A673 (cell line): Measurements from ENCODE around the gene TMEM81.

Experiments
- CTCF ChIP-seq: fragments of 300-800, 200-600 bp; sonication (generic); conservative IDR thresholded peaks from 2 replicates; pipeline ENCODE4 v1.5.1; 2017; ENCODE audit warnings: low read depth, mild to moderate bottlenecking, antibody characterized with exemption, low read length, moderate library complexity, mixed read lengths
- EZH2 ChIP-seq: fragments of 200-600 bp; sonication (generic); IDR thresholded peaks from 2 replicates; pipeline ENCODE4 v1.6.1; 2017; ENCODE audit warnings: borderline replicate concordance, low read depth, mild to moderate bottlenecking, mixed read lengths, antibody characterized with exemption, low read length; ENCODE audit not compliant: poor library complexity, severe bottlenecking

DNA sequence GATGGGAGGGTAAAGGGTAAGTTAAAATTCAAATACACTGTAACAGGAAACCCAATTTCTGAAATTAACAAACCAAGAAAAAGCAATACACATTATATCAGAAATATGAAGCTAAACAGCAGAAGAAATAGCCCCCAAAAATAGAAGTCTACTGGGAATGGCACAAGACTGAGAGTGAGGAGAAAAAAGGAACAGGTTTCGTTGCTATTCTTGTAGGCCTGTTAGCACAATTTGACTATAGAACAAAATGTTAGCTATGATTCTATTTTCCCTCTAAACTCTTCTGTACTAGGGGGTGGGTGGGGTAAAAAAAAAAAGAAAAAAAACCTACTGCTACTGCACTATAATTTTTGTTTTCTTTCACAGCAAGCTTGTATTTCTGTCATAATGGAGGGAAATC is 25.0 kb upstream of the TMEM81 start:
- TF ChIP-seq CTCF: no peak
- no peak for TF ChIP-seq EZH2
